ENCODE results near the gene SVOPL.

SVOPL gene

GRCh38 chr7:138607216-138608126, 93.7 kb downstream of the SVOPL start:
- DNase-seq (ENCODE audit: low spot score), result no peak

DNA sequence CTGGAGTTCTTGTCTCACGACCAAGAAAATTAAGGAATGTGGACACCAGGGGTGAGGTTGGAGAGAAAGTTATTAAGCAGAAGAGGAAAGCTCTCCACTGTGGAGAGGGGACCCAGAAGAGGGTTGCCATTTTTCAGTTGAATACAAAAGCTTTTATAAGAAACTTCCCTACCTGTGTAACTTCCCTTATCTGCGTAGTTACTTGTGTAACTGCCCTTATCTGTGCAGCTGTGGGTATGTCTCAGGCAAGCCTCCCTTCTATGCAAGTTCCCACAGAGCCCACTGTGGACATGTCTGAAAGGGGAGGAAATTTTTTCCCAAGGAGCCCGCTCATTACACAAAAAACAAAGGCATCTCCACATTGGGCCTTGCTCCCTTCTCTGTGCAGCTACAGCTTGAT, 94.9 kb downstream of the SVOPL start:
- DNase-seq (ENCODE audit: low spot score), result no peak

DNA sequence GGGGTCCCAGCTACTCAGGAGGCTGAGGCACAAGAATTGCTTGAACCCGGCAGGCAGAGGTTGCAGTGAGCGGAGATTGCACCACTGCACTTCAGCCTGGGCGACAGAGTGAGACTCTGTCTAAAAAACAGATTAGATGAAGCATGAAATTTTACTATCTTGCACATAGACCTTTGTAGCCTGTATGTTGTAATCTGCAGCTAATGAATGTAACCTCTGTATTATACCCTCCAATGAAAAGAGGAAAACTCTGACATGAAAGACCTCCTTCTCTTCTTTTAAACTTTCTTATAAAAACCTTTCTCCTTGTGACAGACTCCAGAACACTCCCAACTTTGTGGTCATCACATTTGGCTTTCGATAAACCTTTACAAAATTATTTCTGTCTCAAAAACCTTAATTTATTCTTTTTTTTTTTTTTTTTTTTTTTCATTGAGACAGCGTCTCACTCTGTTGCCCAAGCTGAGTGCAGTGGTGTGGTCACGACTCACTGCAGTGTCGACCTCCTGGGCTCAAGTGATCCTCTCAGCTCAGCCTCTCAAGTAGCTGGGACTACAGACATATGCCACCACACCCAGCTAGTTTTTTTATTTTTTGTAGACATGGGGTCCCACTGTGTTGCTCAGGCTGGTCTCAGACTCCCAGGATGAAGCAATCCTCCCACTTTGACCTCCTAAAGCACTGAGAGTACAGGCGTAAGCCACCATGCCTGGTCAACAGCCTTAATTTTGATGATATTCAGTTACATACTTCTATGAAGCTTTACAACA, 97.4 kb downstream of the SVOPL start:
- no peak for DNase-seq (ENCODE audit: low spot score)

GRCh38 chr7:138602451-138602850, 98.7 kb downstream of the SVOPL start:
- no peak for DNase-seq (ENCODE audit: low spot score)

DNA sequence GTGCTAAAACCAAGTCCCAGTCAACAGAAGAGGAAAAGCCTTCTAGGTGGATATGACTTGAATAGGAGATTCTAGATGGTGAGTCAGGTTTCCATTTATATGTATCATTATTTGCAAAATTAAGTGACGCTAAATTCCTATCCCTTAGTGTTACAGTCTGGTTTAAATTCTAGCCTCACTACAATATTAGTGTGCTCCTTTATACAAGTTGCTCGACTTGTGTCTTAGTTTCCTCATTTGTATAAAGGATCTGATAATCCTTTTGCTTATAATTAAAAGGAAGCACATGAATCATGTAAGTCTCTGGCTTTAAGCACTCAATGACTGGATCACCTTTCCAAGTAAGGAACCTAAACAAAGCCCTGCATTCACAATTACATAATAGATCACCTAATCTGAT, 105.7 kb downstream of the SVOPL start:
- no peak for DNase-seq (ENCODE audit: low spot score)

GRCh38 chr7:138590154-138590553, 111.0 kb downstream of the SVOPL start:
- DNase-seq (ENCODE audit: low spot score), result no peak

- DNase-seq (ENCODE audit: low spot score), result no peak
Observed at GRCh38 chr7:138588986-138589385, 112.2 kb downstream of the SVOPL start.

DNA sequence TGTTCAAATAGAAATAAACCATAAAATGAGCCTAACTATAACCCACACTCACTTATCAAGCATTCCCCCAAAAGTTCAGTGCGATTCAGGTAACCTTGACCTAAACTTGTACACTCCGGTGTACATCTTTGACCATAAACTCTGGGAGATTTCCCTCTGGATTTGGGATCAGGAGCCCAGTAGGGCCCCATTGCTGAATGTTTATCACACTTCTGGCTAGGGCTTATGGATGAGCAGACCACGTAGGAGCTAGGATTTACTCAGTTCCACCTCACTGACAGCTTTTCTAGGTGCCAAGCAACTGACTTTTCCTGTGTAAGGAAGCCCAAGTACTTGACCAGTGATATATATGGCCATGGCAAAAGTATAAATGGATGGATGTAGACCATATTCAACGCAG, 113.7 kb downstream of the SVOPL start:
- no peak for DNase-seq (ENCODE audit: low spot score)

DNA sequence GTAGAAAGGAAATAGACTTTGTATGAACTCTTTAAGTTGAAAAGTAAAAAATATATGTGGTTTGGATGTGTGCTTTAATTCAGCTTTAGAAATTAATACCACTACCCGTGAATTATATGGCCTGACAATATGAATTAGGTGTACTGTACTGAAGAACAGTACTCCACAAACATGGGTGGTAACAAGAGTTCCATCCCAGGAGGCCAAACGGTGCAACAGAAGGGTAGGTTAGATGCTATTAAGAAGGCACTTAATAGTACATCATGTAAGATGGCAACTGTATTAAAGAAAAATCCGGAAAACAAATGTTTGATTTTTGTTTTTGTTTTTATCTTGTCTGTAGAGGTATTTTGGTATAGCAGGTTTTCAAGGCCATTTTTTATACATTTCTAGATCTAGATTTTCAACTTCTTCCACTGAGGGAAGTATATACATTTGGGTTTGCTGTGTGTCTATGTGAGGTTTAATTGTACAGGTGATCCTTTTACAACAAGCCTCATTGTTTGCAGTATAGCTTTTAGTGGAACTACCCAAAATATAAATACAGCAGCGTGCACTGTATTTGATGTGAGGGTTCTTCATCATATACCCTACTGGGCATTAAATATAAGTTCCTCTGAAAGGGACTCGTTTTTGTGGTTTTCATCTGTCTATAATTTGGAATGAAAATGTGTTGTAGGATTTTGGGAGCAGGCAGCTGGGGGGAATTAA, 115.7 kb downstream of the SVOPL start:
- no peak for DNase-seq (ENCODE audit: low spot score)

GRCh38 chr7:138584696-138585095, 116.5 kb downstream of the SVOPL start:
- DNase-seq (ENCODE audit: low spot score), result no peak

DNA sequence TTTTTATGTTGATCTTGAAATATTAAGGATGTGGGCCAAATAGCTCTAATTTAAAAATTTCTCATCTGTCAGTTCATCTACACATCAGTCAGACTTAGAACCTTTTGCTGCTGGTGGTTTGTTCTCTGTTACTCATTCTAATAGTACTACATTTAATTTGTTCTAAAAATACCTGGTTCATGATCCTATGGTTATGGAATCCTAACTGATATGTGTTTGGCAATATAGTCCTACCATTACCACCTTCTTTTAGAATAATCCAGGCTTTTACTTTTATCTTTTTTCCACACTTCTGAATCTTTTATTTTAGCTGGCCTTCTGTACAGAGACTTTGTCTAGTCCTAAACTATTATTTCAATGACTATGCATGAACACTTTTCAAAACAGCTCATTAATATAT, 116.9 kb downstream of the SVOPL start:
- DNase-seq (ENCODE audit: low spot score), result no peak

- DNase-seq (ENCODE audit: low spot score), result no peak
Observed at GRCh38 chr7:138581065-138581464, 120.1 kb downstream of the SVOPL start.

DNA sequence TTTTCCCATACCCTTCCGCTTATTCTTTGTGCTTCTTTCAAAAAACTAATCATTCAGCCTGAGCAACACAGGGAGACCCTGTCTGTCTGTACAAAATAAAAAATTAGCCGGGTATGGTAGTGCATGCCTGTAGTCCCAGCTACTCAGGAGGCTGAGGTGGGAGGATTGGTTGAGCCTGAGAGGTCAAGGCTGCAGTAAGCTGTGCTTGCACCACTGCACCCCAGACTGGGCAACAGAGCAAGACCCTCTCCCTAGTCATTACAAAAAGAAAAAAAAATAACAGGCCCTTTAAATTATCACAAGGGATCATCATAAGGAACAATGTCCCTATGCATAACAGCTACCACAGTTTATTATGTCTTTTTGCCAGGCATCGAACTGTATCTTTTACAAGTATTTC, 121.5 kb downstream of the SVOPL start:
- DNase-seq (ENCODE audit: low spot score), result no peak

- DNase-seq (ENCODE audit: low spot score), result no peak
Observed at GRCh38 chr7:138579136-138579535, 122.0 kb downstream of the SVOPL start.

- DNase-seq (ENCODE audit: low spot score), result no peak
Observed at GRCh38 chr7:138575897-138576428, 125.2 kb downstream of the SVOPL start.

DNA sequence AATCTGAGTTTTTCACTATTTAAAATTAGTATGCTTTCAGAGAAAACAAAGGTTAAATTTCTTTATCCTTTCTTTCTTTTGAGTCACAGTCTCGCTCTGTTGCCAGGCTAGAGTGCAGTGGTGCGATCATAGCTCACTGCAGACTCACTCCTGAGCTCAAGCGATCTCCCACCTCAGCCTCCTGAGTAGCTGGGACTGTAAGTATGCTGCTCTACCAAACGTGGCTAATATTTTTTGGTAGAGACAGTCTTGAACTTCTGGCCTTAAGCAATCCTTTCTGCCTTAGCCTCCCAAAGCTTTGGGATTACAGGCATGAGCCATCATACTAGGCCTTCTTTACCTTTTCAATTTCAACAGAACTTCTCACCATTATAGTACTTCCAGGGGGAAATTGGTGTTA, 127.4 kb downstream of the SVOPL start:
- no peak for DNase-seq (ENCODE audit: low spot score)

DNA sequence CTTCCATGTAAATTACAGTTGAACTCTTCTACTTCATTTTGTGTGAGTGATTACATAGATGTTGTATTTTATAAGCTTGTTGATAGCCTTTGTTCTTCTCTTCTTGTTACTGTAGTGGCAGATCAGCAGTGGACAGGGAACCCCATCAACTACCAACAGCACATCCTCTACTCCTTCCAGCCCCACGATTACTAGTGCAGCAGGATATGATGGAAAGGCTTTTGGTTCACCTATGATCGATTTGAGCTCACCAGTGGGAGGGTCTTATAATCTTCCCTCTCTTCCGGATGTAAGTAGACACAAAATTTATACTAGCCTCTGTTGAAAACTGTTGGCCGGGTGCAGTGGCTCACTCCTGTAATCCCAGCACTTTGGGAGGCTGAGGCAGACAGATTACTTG, 130.4 kb downstream of the SVOPL start:
- DNase-seq (ENCODE audit: low spot score), result no peak

DNA sequence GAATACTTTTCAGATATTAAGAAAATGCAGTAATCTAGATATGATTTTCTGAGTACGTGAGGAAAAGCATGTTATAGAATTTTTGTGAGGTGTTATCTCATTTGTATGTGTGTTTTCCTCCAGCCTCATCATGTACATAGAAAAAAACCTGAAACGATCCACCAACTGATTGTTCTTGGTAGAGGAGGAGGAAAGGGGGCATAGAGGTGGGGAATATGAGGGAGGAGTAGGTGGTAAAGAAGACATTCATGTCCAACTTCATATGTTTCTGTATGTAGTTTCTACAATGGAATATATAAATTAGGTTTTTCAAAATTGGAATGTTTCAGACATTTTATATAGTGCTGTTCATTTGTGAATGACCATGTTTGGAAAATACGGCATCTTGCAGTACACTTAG, 131.7 kb downstream of the SVOPL start:
- no peak for DNase-seq (ENCODE audit: low spot score)

DNA sequence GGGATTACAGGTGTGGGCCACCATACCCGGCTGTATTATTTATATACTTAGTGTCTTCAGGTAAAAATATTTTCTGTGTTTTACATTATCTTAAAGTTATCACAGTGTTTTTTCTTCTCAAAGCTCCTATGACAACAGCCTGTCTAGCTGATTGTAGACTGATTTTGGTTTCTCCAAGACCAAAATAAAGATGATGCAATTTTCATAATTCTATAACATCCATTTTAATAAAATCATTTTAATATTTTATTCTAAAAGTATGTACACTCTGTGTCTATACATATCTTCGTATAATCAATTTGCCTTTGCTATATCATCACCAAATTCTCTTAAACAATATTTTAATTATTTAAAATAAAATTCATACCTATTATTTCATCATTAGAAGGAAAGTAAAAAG, 132.5 kb downstream of the SVOPL start:
- DNase-seq (ENCODE audit: low spot score), result no peak

DNA sequence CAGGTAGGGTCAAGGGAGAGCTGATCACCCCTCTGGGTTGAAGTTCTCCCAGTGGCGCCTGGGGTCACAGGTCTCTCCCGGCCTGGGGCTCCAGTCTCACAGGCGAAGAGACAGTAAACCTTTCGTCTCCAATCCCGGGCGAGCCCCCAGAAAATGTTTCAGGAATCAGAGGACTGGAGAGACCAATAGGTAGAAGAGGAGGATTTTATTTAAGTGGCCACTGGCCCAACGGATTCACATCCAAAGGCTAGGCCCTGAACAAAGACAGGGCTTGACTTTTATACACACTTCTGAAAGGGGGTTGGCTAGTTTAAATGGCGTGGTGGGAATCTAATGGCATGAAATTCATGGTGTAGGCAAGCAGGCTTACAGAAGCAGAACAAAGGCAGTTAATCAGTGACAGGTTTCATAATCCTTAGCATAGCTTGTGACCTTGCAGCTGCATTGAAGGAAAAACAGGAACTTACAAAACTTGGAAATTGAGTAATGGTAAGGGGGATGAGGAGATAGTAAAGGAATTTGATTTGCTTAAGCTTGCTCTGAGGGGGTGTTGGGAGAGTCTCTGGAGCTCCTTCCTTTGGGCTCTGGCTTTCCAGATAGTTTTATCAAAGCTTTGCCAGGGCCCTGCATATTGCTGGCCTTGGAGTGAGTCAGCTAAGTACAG, 135.6 kb downstream of the SVOPL start:
- DNase-seq (ENCODE audit: low spot score), result peak; percentile 10

- DNase-seq (ENCODE audit: low spot score), result no peak
Observed at GRCh38 chr7:138565071-138565450, 136.1 kb downstream of the SVOPL start.

- DNase-seq (ENCODE audit: low spot score), result no peak
Observed at GRCh38 chr7:138564365-138564764, 136.8 kb downstream of the SVOPL start.
